Thoracic aorta (tissue), 2 donors: ENCODE results near the gene ATP5F1C. TPM values are rescaled to one million over a fixed set of nuclear protein-coding genes. Genes with fewer than 3 reads are reported as not detected.

Experiments
- ATAC-seq: fragments of 150-250 bp; one replicate; pipeline ENCODE4 v1.8.0; 2017; ENCODE audit warnings: low read depth; ENCODE audit not compliant: insufficient number of reproducible peaks, low FRiP score
- DNase-seq: peaks from one replicate; pipeline ENCODE4 v3.0.0-alpha.2; 2020; ENCODE audit warnings: low spot score
- H3K27ac ChIP-seq, 2 donors: fragments of 200-600 bp; sonication (generic); 1 replicate in 1 of 2; 2 replicates in 1 of 2; pipeline ENCODE4 v1.5.1; 2016; ENCODE audit warnings: mild to moderate bottlenecking in 2 of 2, moderate library complexity in 2 of 2
- H3K27me3 ChIP-seq: fragments of 200-600 bp; sonication (generic); replicated peaks from 2 replicates; pipeline ENCODE4 v1.6.0; 2016; ENCODE audit warnings: mild to moderate bottlenecking; ENCODE audit not compliant: insufficient read depth
- H3K36me3 ChIP-seq: fragments of 200-600 bp; sonication (generic); one replicate; pipeline ENCODE4 v1.5.1; 2016
- H3K4me1 ChIP-seq, 2 donors: fragments of 200-600 bp; sonication (generic); 1 replicate in 1 of 2; 2 replicates in 1 of 2; pipeline versions ENCODE4 v1.5.1 to v1.6.0; 2016; ENCODE audit warnings: low read depth in 2 of 2, mild to moderate bottlenecking in 1 of 2; ENCODE audit not compliant: control insufficient read depth in 1 of 2
- H3K4me3 ChIP-seq: fragments of 200-600 bp; sonication (generic); 2 replicates; pipeline ENCODE4 v1.5.1; 2016; ENCODE audit warnings: mild to moderate bottlenecking
- H3K9me3 ChIP-seq: fragments of 200-600 bp; sonication (generic); 2 replicates; pipeline ENCODE4 v1.5.1; 2016
- CTCF ChIP-seq: fragments of 200-600 bp; sonication (generic); IDR thresholded peaks from one replicate; pipeline ENCODE4 v1.5.1; 2019; ENCODE audit warnings: antibody characterized with exemption
- total RNA-seq, 2 donors: library from RNA; depleted of rRNA; stranded (reverse); fragments of >200 nt; gene quantifications; one replicate each; pipeline versions ENCODE4 v1.1.0 to v1.2.3, GENCODE V29; 2016

The ATP5F1C gene
- total RNA-seq, 2 donors from 2014 or later, result 128 to 168 TPM

- no peaks in the 10 kb centered on the region for H3K27me3 ChIP-seq
- no peak overlapping the region for H3K4me3 ChIP-seq
- no peaks in the 10 kb centered on the region for H3K4me1 ChIP-seq
- H3K9me3 ChIP-seq, result no peaks in the 10 kb centered on the region
- H3K36me3 ChIP-seq, result peaks cover 8% of the 10 kb centered on the region
- no peak overlapping the region for H3K27ac ChIP-seq
- no peak for TF ChIP-seq CTCF
- DNase-seq, result no peak
- no peak for ATAC-seq
Measured at GRCh38 chr10:7826971-7827370, 39.0 kb downstream of the ATP5F1C start.

GRCh38 chr10:7829289-7829834 is 41.4 kb downstream of the ATP5F1C start:
- no peaks in the 10 kb centered on the region for H3K9me3 ChIP-seq
- no peak for ATAC-seq

GRCh38 chr10:7832060-7832459 is 44.1 kb downstream of the ATP5F1C start:
- Histone ChIP-seq H3K36me3 (no peaks in the 10 kb centered on the region), H3K27me3 (no peaks in the 10 kb centered on the region)
- TF ChIP-seq CTCF, result no peak

More at GRCh38 chr10:7829289-7829834, 41.4 kb downstream of the ATP5F1C start:
- no peak for TF ChIP-seq CTCF
- Histone ChIP-seq H3K27ac (no peak overlapping the region), H3K27me3 (no peaks in the 10 kb centered on the region), H3K4me1 (no peaks in the 10 kb centered on the region), H3K4me3 (no peak overlapping the region), H3K36me3 (peaks cover 5% of the 10 kb centered on the region)
- no peak for DNase-seq

GRCh38 chr10:7833210-7833609 is 45.2 kb downstream of the ATP5F1C start:
- no peak for ATAC-seq
- no peak for TF ChIP-seq CTCF
- Histone ChIP-seq H3K9me3 (no peaks in the 10 kb centered on the region), H3K36me3 (no peaks in the 10 kb centered on the region), H3K4me3 (no peak overlapping the region), H3K27ac (no peak overlapping the region), H3K27me3 (no peaks in the 10 kb centered on the region), H3K4me1 (no peaks in the 10 kb centered on the region)
- no peak for DNase-seq

More at GRCh38 chr10:7832060-7832459, 44.1 kb downstream of the ATP5F1C start:
- Histone ChIP-seq H3K4me3 (no peak overlapping the region), H3K27ac (no peak overlapping the region), H3K4me1 (no peaks in the 10 kb centered on the region), H3K9me3 (no peaks in the 10 kb centered on the region)
- no peak for ATAC-seq
- no peak for DNase-seq

- no peak for DNase-seq
- TF ChIP-seq CTCF, result no peak
- no peaks in the 10 kb centered on the region for H3K9me3 ChIP-seq
- ATAC-seq, result no peak
- H3K27ac ChIP-seq, result no peak overlapping the region
- no peak overlapping the region for H3K4me3 ChIP-seq
- H3K4me1 ChIP-seq, result no peaks in the 10 kb centered on the region
- H3K36me3 ChIP-seq, result no peaks in the 10 kb centered on the region
- H3K27me3 ChIP-seq, result no peaks in the 10 kb centered on the region
Measured at GRCh38 chr10:7834262-7834661, 46.3 kb downstream of the ATP5F1C start.
